ENCODE data around the gene TRIO. TPM values are rescaled to one million over a fixed set of nuclear protein-coding genes. Genes with fewer than 3 reads are reported as not detected.
A peak's percentile ranks its signal among the peaks of the same experiment; 100 is the strongest.

TRIO gene
- polyA plus RNA-seq, 12 donors: 152 to 272 (median 172) TPM; not detected in 1

DNA sequence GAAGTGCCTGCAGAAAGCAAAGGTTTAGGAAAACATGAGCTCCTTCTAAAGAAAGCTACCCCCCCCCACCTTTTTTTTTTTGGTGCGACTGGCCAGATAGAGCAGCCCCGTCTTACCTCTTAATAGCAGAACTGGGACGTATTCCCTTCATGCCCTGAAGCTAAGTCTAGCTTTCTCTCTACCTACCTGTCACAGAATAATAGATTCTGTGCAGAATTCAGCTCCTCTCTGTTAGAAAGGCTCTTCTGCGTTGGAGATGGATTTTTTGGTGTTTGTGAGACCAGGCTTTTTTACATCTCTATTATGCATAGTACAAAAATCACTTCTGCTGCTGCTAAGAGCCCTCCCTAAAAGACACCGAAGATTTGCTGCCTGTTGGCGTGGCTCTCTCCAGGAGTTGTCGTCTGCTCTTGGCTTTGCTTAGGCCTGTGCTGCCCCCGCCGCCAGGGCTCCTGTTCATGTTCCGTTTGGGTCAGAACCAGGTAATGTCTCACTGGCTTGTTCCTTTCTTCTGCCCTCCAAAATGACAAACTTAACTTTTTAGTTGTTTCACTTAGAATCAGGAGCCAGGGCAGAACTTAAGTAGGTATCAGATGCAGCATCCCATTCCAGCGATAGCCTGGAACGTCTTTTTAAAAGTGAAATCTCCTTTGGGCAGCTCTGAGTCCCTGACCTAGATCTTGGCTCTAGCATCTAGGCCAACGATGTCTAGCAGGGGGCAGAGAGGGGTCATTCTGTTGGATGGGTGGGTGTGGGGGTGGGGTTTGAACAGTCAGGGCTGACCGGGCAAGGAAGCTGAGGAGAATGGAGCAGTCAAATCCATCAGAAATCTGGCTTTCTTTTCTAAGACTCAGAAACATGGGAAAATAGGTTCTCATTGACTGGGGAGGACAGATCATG, 2.5 kb downstream of the TRIO start:
- DNase-seq: no peak

GRCh38 chr5:14146725-14147124, 3.6 kb downstream of the TRIO start:
- no peak for DNase-seq

DNA sequence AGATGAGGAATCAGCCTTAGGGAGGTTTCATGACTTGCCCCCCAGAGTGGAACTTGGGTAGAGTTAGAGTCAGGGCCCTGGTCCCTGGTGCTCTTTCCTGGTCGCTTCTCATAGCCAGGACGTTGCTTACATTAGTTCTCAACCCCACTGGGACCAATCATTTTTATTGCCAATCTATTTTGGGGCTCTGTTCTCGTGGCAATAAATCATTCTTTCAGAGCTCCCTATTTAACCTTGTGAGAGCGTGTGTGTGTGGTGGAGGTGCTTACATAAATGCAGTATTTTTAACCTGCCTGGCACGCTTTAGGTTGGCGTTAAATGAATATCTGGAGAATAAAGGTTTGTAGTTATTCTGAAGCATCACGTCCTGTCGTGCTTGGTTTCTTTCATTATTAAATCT, 4.1 kb downstream of the TRIO start:
- DNase-seq: no peak

DNA sequence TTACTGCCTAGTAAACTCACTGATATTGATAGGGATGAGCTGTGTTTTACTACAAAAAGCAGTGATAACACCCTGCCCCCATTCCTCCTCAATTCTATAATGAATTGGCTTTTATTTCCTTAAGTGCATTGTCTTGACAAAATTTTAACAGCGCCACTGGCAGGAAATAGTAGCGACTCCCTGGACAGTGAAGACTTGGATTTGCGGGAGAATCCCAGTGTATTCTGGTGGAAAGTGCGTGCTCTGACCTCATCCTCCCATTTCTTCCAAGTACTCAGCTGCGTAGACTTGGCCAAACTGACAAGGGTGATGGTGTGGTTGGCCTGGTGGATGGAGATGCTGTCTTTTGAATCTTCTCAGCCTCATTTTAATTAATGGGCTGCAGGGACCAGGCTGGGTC, 5.3 kb downstream of the TRIO start:
- no peak for DNase-seq

- DNase-seq: no peak
These were observed 5.9 kb downstream of the TRIO start for GRCh38 chr5:14148890-14149671.

- DNase-seq: no peak
These were observed 6.6 kb downstream of the TRIO start for GRCh38 chr5:14149672-14150274.

GRCh38 chr5:14151416-14151815, 8.3 kb downstream of the TRIO start:
- DNase-seq: no peak

DNA sequence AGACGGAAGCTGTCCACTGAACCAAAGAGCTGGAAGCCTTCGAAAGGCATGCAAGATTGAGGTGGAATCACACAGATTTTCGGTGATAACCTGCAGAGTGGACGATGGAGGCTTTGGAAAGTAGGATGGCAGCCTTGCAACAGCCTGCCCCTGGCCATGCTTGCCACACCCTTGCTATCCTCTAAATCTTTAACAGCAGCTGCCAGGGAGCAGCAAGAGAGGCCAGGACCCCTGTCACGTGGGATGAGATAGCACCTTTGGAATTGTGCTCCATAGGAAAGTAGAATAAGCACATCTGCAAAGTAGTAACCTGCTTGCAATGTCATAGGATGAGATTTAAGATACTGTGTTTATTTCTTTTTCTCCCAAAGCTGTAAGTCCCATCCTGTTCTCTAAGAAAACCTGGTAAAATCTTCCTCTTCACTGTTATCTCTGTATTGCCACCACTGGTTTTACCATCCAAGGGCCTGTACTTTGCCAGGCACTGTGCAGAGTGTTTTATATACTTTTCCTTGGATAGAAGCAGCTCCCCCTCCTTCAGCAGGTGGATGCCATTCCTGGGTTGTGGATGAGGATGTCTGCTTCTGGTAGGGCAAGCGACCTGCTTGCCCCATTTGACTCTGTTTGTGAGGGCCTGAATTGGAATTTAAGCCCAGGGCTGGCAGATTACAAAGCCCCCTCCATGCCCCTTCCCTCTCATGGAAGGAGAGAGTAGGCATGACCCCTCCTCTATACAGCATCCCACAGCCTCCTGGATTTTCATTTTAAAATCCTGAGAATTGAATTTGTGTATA, 10.1 kb downstream of the TRIO start:
- no peak for DNase-seq

GRCh38 chr5:14153932-14154731, 11.0 kb downstream of the TRIO start:
- DNase-seq: peak; percentile 70

GRCh38 chr5:14155075-14155474, 11.9 kb downstream of the TRIO start:
- DNase-seq: no peak

DNA sequence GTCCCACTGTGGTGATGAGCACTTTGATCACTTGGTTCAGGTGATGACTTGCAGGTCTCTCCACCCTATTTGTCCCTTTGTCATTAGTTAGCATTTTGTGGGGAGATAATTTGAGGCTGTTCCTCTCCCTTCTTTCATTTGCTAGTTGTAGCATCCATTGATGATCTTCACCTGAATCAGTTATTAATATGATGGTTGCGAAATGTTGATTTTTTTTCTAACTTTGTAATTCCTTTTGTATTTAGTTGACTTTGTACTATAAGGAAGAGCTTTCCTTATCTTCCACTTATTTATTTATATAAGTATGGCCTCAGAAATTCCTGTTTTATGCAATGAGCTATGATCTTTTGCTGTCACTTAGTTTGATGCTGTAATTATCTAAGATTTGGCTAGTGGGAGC, 12.6 kb downstream of the TRIO start:
- no peak for DNase-seq

- no peak for DNase-seq
These were observed 13.1 kb downstream of the TRIO start for GRCh38 chr5:14156290-14156649.

- DNase-seq: peak; percentile 62
These were observed 13.7 kb downstream of the TRIO start for GRCh38 chr5:14156650-14157492.

- no peak for DNase-seq
These were observed 14.3 kb downstream of the TRIO start for GRCh38 chr5:14157493-14157782.

DNA sequence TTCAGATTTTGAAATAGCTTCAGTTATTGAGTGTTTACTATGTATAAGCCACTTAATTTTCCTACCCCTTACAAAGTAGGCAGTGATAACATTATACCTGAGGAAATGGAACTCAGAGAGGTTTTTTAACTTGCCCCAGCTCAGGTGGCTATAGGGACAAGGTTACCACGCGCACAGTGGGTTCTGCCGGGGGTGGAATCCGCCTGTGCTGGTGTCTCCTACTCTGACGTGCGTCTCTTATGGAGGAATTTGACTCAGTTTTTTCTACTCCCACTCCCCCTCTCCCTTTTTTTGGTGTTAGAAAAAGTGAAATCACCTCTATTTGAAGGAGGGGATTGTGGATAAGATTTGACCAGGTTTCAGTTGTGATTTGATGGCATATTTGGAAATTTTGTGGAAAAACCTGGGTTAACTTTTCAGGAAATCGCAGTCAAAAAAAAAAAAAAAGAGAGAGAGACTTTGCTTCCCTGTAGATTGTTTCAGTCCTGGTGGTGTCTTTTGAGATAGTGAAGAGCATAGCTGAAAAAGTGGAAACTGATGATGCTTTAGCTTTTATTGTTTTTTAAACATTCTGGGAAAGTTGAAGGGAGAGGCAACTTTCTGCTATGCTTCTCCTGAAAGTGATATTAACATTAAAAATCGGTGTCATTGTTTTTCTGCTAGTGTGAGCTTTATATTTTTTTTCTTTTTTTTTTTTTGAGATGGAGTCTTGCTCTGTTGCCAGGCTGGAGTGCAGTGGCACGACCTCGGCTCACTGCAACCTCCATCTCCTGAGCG, 15.9 kb downstream of the TRIO start:
- no peak for DNase-seq

DNA sequence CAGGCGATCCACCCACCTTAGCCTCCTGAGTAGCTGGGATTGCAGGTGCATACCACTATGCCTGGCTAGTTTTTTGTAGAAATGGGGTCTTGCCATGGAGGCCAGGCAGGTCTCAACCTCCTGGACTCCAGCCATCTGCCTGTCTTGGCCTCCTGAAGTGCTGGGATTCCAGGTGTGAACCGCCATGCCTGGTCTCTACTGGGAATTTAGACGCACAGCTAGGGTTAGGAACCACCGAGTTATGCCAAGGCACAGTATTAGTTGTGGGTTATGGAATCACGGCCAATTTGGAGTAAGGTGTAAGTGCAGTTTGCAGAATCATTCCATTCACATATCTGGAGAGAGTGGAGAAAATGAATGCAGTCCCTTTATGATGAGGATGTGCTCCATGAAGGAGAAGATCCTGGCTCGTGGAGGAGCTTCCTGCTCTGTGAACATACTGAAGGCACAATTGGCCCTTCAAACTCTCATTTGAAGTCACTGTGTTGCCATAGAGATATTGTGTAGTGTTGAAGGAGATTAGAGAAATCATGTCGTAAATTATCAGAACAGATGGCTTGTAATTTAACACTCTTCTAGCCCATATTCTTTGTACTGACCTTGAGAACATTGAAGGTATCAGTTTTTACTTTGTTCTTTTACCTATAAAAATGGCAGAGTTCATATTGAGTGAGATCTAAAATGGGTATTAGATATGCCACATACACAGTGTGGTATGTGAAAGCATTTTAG, 18.8 kb downstream of the TRIO start:
- DNase-seq: no peak

GRCh38 chr5:14164164-14165163, 21.3 kb downstream of the TRIO start:
- no peak for DNase-seq
